Fibroblast of skin of scalp (primary cell): ENCODE data around the gene C9orf72.

Experiments used
- DNase-seq: peaks from one replicate; pipeline ENCODE4 v3.0.0-alpha.2; 2013

The C9orf72 gene

GRCh38 chr9:27573634-27574590, 631 bp upstream of the C9orf72 start:
- DNase-seq, result peak; percentile 95

DNA sequence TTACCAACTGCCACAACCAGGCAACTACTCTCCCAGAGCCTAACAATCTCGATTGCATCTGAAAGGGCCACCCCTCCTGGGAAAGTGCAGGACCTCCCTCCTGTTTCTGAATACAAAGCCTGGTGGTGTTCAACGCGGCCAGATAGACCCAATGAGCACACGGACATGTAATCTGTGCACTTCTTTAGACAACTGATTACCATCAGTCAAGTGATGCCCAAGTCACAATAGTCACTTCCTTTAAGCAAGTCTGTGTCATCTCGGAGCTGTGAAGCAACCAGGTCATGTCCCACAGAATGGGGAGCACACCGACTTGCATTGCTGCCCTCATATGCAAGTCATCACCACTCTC, 739 bp downstream of the C9orf72 start:
- peak; percentile 19 for DNase-seq

GRCh38 chr9:27572061-27572460, 1.2 kb downstream of the C9orf72 start:
- DNase-seq, result no peak

- DNase-seq, result no peak
Observed at GRCh38 chr9:27571011-27571410, 2.3 kb downstream of the C9orf72 start.

DNA sequence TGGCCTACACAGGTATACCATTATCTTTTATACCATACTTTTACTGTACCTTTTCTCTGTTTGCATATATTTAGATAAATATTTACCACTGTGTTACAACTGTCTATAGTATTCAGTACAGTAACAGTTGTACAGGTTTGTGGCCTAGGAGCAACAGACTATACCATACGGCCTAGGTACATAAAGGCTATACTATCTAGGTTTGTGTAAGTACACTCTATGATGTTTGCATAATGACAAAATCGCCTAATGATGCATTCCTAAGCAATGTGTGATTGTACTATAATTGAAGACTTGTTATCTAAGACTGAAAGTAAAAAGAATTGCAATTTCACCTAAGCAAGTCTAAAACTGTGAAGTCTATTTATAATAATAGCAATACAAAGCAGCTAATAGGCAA, 3.9 kb downstream of the C9orf72 start:
- no peak for DNase-seq

DNA sequence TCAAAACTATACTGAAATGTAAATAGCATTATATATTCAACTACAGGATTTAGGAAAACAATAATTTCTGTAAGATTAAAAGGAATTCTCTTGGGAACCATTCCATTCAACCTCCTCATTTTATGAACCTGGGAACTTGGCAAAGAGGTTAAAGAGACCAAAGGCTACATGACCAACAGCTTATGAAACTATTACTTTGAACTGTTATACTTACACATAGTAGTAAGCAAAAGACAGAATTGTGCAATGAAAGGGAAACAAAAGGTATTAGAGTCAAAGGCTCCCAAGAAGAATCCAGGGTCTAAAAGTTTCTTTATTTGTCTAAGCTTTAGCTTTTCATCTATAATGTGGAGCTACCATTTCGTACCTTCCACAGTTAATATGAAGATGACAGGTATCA, 7.2 kb downstream of the C9orf72 start:
- no peak for DNase-seq

DNA sequence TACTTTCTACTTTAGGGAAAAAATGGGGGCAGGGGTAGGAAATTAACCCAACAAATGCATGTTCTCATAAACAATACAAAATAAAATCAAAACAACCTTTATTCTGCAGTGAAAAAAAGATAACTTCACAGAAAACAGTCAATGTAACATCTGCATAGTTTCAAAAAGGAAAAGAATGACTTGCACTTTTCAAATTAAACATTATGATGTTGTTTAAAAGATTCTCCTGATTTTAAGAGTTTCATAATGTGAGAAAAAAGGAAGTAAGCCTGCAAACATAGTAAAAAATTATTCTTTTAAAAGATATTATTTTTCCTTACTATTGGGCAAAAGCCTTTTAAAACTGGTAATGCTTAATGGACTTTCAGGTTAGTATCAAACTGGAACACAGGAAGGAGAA, 7.6 kb downstream of the C9orf72 start:
- DNase-seq, result no peak

DNA sequence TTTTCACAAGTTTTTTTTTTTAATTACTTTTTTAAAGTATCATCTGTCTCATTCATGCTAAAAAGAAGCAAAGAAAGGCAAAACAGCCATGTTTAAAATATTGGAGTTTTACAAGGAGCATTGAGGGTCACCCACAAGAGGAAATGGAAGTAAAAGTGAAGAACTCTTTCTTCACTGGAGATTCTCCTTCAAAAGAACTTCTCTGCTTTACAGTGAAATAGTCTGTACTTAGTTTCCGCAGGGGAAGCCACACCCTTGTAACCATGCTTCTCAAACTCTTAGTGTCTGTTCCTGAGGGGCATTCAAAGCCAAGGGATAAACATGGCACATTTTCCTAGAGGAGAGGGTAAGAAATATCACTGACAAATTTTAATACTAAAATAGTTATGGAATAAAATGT, 8.6 kb downstream of the C9orf72 start:
- DNase-seq, result no peak

DNA sequence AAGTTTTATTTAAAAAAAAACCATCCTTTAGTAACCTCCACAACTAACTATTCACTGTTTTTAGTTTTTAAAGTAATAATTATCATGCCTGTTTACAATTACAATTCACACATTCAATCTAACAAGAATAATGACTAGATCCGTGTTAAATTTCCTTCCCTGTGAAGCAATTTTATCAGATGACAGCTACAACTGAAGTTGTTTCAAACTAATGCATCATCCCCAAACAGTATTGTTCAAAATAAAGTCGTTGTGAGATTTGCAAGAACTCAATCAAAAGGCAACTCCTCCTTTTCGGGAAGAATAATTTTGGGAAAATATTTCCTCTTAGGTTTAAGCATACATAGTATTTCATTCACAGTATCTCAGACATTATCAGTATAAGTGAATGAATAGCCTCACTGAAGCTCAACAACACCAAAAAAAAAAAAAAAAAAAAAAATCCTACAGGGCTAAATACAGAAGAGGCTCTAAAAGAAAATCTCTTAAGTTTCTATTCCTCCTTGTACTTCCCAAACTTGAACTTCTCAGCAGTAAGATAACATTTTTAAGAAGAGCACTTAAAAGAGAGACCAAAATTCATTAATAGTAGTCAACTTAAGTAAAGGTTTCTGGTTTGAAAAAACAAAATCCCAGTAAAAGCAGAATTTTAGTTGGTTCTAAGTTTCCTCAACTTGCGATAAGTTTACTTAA, 9.4 kb downstream of the C9orf72 start:
- no peak for DNase-seq

DNA sequence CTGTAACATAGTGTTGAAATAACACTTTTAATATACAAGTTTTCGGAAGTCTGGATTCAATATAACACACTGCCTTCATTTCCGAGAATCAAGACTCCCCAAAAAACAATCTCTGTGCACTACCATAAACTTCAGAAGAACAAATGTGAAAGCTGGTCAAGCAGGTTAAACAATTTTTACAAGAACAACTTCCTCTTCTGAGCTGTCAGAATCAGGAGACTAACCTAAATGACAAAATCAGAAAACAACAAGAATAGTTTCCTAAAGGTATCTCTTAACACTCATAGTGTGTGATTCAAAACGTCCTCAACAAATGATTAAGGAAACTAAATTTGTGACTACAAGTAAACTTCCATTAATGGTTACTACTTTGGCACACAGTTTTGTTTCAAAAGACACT, 11.6 kb downstream of the C9orf72 start:
- no peak for DNase-seq

DNA sequence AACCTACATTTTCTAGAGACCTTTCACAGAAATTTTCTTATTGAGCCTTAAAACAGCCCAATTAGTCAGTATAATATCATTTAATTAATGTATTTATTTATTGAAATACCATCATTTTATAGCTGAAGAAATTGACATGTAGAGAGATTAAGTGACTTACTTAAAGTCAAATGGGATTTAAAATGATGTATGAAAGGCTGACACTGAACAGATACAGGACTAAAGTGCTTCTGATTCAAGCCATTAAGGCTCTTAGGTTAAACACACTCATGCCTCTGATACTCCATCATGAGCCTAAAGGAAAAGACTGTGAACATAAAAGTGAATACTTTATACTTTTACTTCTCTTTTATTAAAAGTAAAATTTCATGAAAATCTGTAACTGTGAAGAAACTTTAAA, 12.8 kb downstream of the C9orf72 start:
- DNase-seq, result no peak

DNA sequence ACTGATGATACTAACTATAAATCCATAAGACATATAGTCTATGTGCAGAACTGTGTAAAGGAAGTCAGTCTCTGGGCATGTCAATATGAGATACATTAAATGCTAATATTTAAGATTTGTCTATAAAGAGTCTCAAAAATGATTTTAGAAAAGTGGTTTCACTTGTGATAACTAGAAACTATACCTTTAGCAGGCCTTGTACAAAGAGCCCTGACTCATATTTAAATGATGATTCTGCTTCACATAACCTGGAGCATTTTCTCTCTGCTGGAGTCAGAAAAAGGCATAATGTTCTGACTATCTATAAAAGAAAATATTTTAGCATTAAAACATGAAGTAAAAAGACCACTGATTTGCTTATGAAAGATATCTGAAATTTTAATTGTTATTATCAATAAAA, 15.0 kb downstream of the C9orf72 start:
- no peak for DNase-seq

- DNase-seq, result no peak
Observed at GRCh38 chr9:27556470-27556869, 16.8 kb downstream of the C9orf72 start.

DNA sequence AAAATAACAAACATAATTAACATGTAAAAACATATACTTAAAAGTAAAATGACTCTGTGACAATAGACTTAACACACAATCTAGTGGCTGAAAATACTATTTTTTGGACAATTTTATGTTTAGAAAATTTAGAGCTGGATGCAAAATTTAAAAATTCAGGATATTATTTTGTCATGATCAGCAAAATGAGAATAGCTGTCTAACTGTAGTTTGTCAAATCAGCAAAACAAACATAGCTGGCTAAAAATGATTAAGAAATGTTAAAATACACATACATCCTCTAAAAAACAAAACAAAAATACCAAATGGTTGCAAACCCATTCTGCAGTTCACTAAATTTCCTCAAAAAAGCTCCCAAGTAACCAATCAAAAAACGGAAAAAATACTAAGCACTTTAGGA, 18.6 kb downstream of the C9orf72 start:
- no peak for DNase-seq

DNA sequence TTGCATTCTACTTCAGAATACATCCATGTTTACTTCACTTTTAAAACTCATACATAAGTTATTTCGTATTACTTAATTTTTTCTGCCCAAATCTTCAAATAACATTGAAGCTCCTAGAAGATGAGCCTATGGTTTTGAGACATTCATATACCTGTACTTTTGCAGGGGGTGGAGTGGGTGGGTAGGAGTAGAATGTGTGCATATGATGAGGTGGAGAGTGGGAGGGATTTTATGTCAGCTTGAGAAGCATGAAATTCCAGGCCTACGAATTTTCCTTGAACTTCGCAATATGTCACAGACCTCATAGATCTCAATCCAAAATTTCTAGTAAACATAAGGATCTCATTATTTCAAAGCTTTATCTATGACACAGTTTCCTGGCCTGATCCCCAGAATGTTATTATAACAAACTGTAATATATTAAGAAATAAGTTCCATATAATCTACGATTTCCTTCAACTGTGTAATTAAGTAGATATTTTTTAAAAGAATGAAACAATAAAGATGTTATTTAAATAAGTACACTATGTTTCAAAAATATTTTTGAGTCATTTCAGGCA, 24.0 kb downstream of the C9orf72 start:
- DNase-seq, result peak; percentile 27

DNA sequence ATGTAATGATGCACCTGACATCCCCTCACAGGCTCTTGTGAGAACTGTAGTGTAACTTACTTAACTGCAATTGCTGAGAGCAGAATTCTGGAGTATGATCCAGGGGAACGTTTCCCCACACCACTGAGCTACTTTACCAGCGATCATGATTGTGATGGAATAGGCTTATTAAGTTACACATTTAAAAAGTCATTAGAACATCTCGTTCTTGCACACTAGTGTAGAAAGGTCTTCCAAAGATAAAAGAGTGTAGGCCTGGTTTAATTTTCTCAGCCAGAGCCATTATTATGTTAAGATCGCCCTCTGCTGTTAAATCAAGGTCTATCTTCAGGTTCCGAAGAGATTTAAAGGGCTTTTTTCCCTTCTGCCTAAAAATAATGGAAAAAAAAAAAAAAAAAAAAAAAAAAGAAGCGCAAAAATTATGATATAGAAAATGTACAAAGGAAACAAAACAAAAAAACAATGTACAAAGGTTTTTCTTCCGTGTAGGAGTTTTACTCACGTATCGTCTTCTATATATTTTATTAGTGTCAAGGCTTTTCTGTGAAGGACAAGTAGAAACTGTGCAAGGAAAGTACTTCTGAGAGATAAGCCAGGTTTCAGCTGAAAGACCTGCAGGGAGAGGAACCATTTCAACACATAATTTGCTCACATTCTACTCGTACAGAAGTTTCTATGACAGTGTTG, 25.1 kb downstream of the C9orf72 start:
- peak; percentile 37 for DNase-seq

DNA sequence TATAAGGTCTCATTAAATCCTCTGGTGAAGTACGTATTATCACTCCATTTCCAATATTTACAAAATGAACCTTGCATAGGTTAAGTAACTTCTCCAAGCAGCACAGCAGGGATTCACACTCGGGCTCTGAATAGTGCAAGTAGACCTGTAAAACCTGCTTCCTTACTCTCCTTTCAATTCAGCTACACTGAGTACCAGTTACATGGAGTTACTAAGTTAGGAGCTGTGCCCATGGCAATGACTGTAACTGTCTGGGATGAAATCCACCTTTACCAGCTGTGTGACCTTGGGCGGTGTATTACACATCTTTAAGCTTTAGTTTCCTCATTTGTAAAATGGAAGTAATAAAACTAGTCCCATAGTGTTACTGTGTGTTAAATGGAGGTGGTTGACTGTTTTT, 27.8 kb downstream of the C9orf72 start:
- DNase-seq, result no peak

- peak; percentile 25 for DNase-seq
Observed at GRCh38 chr9:27542508-27542907, 30.8 kb downstream of the C9orf72 start.

DNA sequence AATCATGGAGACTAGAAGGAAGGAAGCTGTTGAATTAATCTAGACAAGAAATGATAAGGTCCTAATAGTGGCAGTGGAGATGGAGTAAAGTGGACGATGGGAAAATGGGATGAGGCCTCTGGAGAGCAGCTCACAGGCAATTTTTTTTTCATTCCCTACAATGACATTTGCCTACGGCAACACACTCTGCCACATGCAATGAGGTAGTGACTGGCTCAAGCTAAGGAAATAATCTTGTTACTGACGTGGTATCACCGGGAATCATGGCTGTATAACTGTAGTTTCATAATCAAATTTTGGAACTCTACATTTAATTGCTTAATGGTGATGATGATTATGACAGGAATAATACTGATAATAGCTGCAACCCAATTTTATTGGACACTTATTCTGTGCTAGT, 31.5 kb downstream of the C9orf72 start:
- DNase-seq, result no peak

GRCh38 chr9:27540502-27540901, 32.8 kb downstream of the C9orf72 start:
- DNase-seq, result no peak

DNA sequence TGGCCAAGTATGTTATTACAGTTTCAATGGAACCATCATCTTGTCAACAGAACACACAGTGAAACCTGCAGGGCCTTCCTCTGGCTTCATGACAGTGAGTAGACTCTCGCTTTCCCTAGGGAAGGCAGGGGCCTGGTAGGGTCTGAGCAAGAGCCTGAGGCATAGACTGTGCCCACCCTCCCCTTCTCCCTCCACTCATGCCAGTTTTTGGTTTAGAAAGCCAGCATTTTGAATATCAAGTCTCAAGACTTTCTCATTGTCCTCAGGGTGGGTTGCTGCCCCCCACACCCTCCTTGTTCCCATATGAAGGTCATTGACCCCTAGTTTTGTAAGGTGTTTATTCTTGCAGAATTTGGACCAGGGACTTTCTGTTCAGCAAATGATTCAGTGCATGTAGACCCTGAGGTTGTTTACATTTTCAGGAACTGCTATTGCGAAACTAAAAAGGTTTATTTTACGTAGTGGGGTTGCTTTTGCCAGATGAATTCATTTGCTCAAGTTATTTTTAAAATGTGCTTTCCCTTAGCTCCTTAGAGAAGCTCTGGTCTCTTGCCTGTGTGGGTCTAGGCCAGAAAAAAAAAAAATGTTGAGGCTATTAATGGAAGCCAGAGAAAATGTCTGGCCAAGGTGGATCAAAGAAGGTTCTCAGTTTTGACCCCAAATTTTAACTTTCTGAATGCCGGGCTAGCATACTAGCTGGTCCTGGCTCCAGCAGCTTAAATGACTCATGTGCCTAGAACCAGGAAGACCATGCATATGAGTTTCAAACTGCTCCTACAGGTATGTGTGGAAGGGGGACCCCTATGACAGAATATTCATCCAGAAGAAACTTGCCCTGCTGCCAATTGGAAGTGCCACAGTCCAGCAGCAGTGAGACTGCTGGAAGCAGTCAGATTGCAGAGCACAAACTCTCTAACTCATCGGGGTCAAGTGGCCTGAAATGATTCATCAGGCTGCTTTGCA, 33.5 kb downstream of the C9orf72 start:
- no peak for DNase-seq

DNA sequence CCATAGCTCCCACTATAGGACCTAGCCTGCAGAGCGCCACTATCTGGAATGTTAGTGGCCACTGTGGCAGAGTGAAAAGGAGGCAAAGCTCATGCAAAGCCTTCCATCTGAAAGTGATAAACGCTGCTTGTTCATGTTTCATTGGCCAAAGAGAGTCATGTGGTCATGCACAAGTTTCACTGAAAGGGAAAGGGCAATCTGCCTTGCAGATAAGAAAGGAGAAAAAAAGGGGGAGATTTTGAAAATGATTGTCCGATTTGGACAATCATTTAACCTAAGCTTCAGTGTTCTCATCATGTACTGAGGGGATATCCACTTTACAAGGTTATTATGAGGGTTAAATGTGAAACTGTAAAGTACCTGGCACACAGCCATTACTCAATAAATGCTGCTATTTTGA, 34.6 kb downstream of the C9orf72 start:
- DNase-seq, result no peak
